HG03064 (cell line): ENCODE data around the gene CSPG4.
"Not testable (repeated sequence)": the region's sequence is repeated elsewhere in the genome, so short reads cannot be mapped to it uniquely, and the experiment has no call there.

ENCODE experiments used
- ATAC-seq: cut with Tn5 transposase; IDR thresholded peaks from one replicate; pipeline ENCODE4 v1.9.1; 2021; ENCODE audit warnings: low read depth; ENCODE audit not compliant: unreplicated experiment

CSPG4 gene

GRCh38 chr15:75742346-75742745, 29.7 kb upstream of the CSPG4 start:
- ATAC-seq, result not testable (repeated sequence)

GRCh38 chr15:75739791-75740190, 27.1 kb upstream of the CSPG4 start:
- ATAC-seq, result no peak

GRCh38 chr15:75738647-75739325, 26.1 kb upstream of the CSPG4 start:
- ATAC-seq, result peak; percentile 87

GRCh38 chr15:75738014-75738646, 25.5 kb upstream of the CSPG4 start:
- peak; percentile 20 for ATAC-seq

GRCh38 chr15:75737116-75738013, 24.7 kb upstream of the CSPG4 start:
- not testable (repeated sequence) for ATAC-seq

GRCh38 chr15:75736256-75736655, 23.6 kb upstream of the CSPG4 start:
- ATAC-seq, result no peak

- ATAC-seq, result not testable (repeated sequence)
These were observed 22.5 kb upstream of the CSPG4 start for GRCh38 chr15:75734861-75735760.

- ATAC-seq, result no peak
These were observed 21.4 kb upstream of the CSPG4 start for GRCh38 chr15:75733761-75734651.

- ATAC-seq, result no peak
These were observed 20.3 kb upstream of the CSPG4 start for GRCh38 chr15:75732809-75733451.

GRCh38 chr15:75732177-75732808, 19.6 kb upstream of the CSPG4 start:
- ATAC-seq, result no peak

- no peak for ATAC-seq
These were observed 18.9 kb upstream of the CSPG4 start for GRCh38 chr15:75731248-75732151.

- ATAC-seq, result not testable (repeated sequence)
These were observed 18.0 kb upstream of the CSPG4 start for GRCh38 chr15:75730376-75731247.

- ATAC-seq, result no peak
These were observed 16.9 kb upstream of the CSPG4 start for GRCh38 chr15:75729326-75730069.

GRCh38 chr15:75727851-75728715, 15.4 kb upstream of the CSPG4 start:
- no peak for ATAC-seq

- ATAC-seq, result no peak
These were observed 14.4 kb upstream of the CSPG4 start for GRCh38 chr15:75727031-75727531.
